HEK293 (cell line): ENCODE measurements around the gene NAV2.

Source experiments
- CTCF ChIA-PET: fragments of 350-600 bp; formaldehyde crosslinking; extraction: SDS; loops from one replicate; lab custom pipeline; 2021; ENCODE audit warnings: antibody characterized with exemption; lab: Yijun Ruan, JAX
- POLR2A ChIA-PET: fragments of 300-600 bp; formaldehyde crosslinking; extraction: SDS; loops from one replicate; lab custom pipeline; 2020; ENCODE audit warnings: antibody characterized with exemption, inconsistent platforms; lab: Yijun Ruan, JAX
- H3K27ac ChIP-seq: fragments of 200-500 bp; sonication (Bioruptor generic); 2 replicates; pipeline ENCODE4 v1.5.1; 2014; ENCODE audit warnings: low read depth, low read length, control low read depth, inconsistent platforms; ENCODE audit errors: extremely low read depth
- H3K36me3 ChIP-seq, 2 experiments: fragments of 200-500 bp in 1 of 2; sonication (Bioruptor generic) in 1 of 2; 1 replicate in 1 of 2; 2 replicates in 1 of 2; pipeline ENCODE4 v1.5.1; 2014 to 2017; ENCODE audit warnings: inconsistent platforms in 2 of 2, low read length in 2 of 2; ENCODE audit not compliant: control insufficient read depth in 2 of 2, insufficient read depth in 1 of 2
- H3K4me1 ChIP-seq: fragments of 200-500 bp; sonication (Bioruptor generic); 2 replicates; pipeline ENCODE4 v1.5.1; 2014; ENCODE audit warnings: mild to moderate bottlenecking, low read length, inconsistent platforms; ENCODE audit not compliant: control insufficient read depth, insufficient read depth
- H3K4me3 ChIP-seq: 2 replicates; pipeline ENCODE4 v1.5.1; 2011; ENCODE audit warnings: low read depth, mild to moderate bottlenecking, control low read depth, low read length, moderate library complexity
- H3K9me3 ChIP-seq: fragments of 200-500 bp; sonication (Bioruptor generic); 2 replicates; pipeline ENCODE4 v1.5.1; 2014; ENCODE audit warnings: low read depth, low read length, inconsistent platforms; ENCODE audit not compliant: control insufficient read depth, insufficient read depth
- FEZF1 ChIP-seq: fragments of 450-650 bp; formaldehyde crosslinking; IDR thresholded peaks from 2 replicates; pipeline ENCODE4 v1.5.1; 2016; ENCODE audit warnings: missing biosample characterization, missing genetic modification characterization
- GLIS1 ChIP-seq: fragments of 450-650 bp; formaldehyde crosslinking; IDR thresholded peaks from 2 replicates; pipeline ENCODE4 v1.5.1; 2016; ENCODE audit warnings: missing biosample characterization, missing genetic modification characterization
- HOXA7 ChIP-seq: sonication (generic); formaldehyde crosslinking; IDR thresholded peaks from 2 replicates; pipeline ENCODE4 v1.8.1; 2022; ENCODE audit warnings: missing genetic modification reagents, borderline replicate concordance
- MZF1 ChIP-seq: fragments of 450-650 bp; formaldehyde crosslinking; IDR thresholded peaks from 2 replicates; pipeline ENCODE4 v1.5.1; 2017; ENCODE audit warnings: missing biosample characterization, missing genetic modification characterization, borderline replicate concordance
- OSR2 ChIP-seq: fragments of 450-650 bp; formaldehyde crosslinking; IDR thresholded peaks from 2 replicates; pipeline ENCODE4 v1.5.1; 2016; ENCODE audit warnings: missing biosample characterization, missing genetic modification characterization
- PRDM10 ChIP-seq: fragments of 450-650 bp; formaldehyde crosslinking; IDR thresholded peaks from 2 replicates; pipeline ENCODE4 v1.5.1; 2016; ENCODE audit warnings: missing biosample characterization, missing genetic modification characterization
- PRDM4 ChIP-seq: fragments of 450-650 bp; formaldehyde crosslinking; IDR thresholded peaks from 2 replicates; pipeline ENCODE4 v1.5.1; 2017; ENCODE audit warnings: missing biosample characterization, missing genetic modification characterization
- WT1 ChIP-seq: fragments of 450-650 bp; formaldehyde crosslinking; IDR thresholded peaks from 2 replicates; pipeline ENCODE4 v1.5.1; 2016; ENCODE audit warnings: missing biosample characterization, missing genetic modification characterization
- ZBTB20 ChIP-seq: fragments of 450-650 bp; formaldehyde crosslinking; IDR thresholded peaks from 2 replicates; pipeline ENCODE4 v1.5.1; 2016; ENCODE audit warnings: missing biosample characterization, missing genetic modification characterization
- ZNF335 ChIP-seq: fragments of 450-650 bp; formaldehyde crosslinking; conservative IDR thresholded peaks from 2 replicates; pipeline ENCODE4 v1.5.1; 2016; ENCODE audit warnings: missing biosample characterization, missing genetic modification characterization
- ZNF473 ChIP-seq: fragments of 450-650 bp; formaldehyde crosslinking; IDR thresholded peaks from 2 replicates; pipeline ENCODE4 v1.5.1; 2017; ENCODE audit warnings: missing biosample characterization, missing genetic modification characterization
- ZNF48 ChIP-seq: fragments of 450-650 bp; formaldehyde crosslinking; IDR thresholded peaks from 2 replicates; pipeline ENCODE4 v1.5.1; 2016; ENCODE audit warnings: missing biosample characterization, missing genetic modification characterization
- ZNF561 ChIP-seq: fragments of 450-650 bp; IDR thresholded peaks from 2 replicates; pipeline ENCODE4 v1.5.1; 2018; ENCODE audit warnings: missing biosample characterization, missing genetic modification characterization, borderline replicate concordance
- ZNF571 ChIP-seq: fragments of 450-650 bp; formaldehyde crosslinking; IDR thresholded peaks from 2 replicates; pipeline ENCODE4 v1.5.0; 2017; ENCODE audit warnings: missing biosample characterization, missing genetic modification characterization
- ZNF600 ChIP-seq: fragments of 450-650 bp; formaldehyde crosslinking; IDR thresholded peaks from 2 replicates; pipeline ENCODE4 v1.5.1; 2016; ENCODE audit warnings: missing biosample characterization, missing genetic modification characterization
- ZNF664 ChIP-seq: fragments of 450-650 bp; formaldehyde crosslinking; IDR thresholded peaks from 2 replicates; pipeline ENCODE4 v1.5.1; 2016; ENCODE audit warnings: missing biosample characterization, missing genetic modification characterization
- ZNF76 ChIP-seq: fragments of 450-650 bp; formaldehyde crosslinking; IDR thresholded peaks from 2 replicates; pipeline ENCODE4; 2016; ENCODE audit warnings: low read depth, missing biosample characterization, missing genetic modification characterization, borderline replicate concordance

The NAV2 gene

GRCh38 chr11:20056109-20056949 lies 343.7 kb downstream of the NAV2 start:
- Histone ChIP-seq H3K36me3 (peaks cover 0 to 28% of the 10 kb centered on the region in 2 experiments; a peak in 1 of 3 replicates), H3K4me3 (no peak overlapping the region), H3K9me3 (no peaks in the 10 kb centered on the region), H3K4me1 (peaks cover 7% of the 10 kb centered on the region; the same call in 1 of the 2 replicates), H3K27ac (0 out of 2 replicates have a peak overlapping the region, but pooled peaks have one; percentile 48)
- POLR2A ChIA-PET = interaction anchor here (0.5 kb wide), 1 partner anchor 110 kb away, joined by 11 read pairs; no protein-coding TSS in a partner anchor
- TF ChIP-seq HOXA7 (CRISPR knock-in tag) = no peak
- TF ChIP-seq ZNF664 (tag by site-specific recombination) = peak; percentile 94
- no peak for TF ChIP-seq ZNF48 (tag by site-specific recombination)
- CTCF ChIA-PET = interaction anchor here (0.7 to 1.4 kb wide), 4 partner anchors 8 to 58 kb away, joined by 3 read pairs; no protein-coding TSS in a partner anchor

DNA sequence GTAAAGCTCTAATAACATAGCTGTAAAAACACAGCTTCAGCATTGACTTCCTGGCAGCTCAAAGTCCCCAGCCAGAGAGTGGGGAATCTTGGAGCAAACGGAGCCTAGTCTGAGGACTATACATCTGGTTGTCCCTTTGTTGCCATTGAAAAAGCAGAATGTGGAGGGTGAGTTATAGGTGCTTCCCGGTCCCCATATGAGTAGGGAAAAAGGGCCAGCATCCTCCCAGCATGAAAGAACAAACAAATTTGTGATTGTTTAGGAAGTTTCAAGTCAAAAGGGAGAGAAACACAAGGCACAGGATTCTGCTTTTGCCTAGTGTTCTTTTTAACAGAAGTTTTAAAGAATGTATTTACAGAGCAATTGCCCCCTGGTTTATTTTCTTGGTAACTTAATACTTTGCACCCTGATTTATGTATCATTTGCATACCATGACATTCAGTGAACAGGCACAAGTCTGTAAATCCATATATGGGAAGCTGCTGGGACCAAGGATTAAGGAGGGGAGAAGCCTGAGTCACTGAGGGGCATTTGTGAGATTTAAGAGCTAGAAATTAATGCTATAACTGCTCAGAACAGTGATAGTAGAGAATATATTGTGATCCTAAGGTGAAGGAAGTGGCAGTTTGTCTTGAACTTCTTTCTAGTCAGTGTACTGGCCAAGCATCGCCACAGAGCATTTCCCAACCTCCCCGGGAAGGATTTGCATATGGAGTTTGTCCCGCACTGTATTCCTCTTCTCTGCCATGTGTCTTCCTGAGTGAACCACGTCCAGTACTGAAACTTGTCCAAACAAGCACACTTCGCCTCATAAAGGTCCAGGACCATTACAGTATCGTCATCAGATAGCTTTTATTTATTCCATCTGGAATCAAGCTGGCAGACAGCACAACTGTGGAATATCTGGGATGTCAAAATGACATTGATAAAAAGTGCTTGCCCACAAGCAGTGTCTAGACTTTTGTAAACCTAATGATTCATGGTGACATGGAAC lies 344.6 kb downstream of the NAV2 start:
- Histone ChIP-seq H3K36me3 (peaks cover 0 to 28% of the 10 kb centered on the region in 2 experiments; a peak in 1 of 3 replicates), H3K9me3 (no peaks in the 10 kb centered on the region)
- POLR2A ChIA-PET = no interaction called here
- no peak for TF ChIP-seq ZNF473 (tag by site-specific recombination)
- TF ChIP-seq ZNF48 (tag by site-specific recombination) = no peak
- 0 out of 2 replicates have a peak, but pooled peaks have one; percentile 18 for TF ChIP-seq ZNF561 (tag by site-specific recombination)
- TF ChIP-seq ZNF335 (tag by site-specific recombination) = 0 out of 2 replicates have a peak, but pooled peaks have one; percentile 13
- no peak for TF ChIP-seq ZNF600 (tag by site-specific recombination)
- peak; percentile 33; the same call in 1 of the 2 replicates for TF ChIP-seq GLIS1
- peak; percentile 59; the same call in 1 of the 2 replicates for TF ChIP-seq ZNF76 (tag by site-specific recombination)
- no peak for TF ChIP-seq ZNF571
- TF ChIP-seq MZF1 (tag by site-specific recombination) = 0 out of 2 replicates have a peak, but pooled peaks have one; percentile 17
- TF ChIP-seq ZBTB20 (tag by site-specific recombination) = no peak
- peak; percentile 78 for TF ChIP-seq FEZF1 (tag by site-specific recombination)
- TF ChIP-seq OSR2 (tag by site-specific recombination) = peak; percentile 59
- peak; percentile 97 for TF ChIP-seq PRDM10 (tag by site-specific recombination)
- TF ChIP-seq WT1 = 0 out of 2 replicates have a peak, but pooled peaks have one; percentile 28
- peak; percentile 91 for TF ChIP-seq PRDM4
- TF ChIP-seq, all 188 proteins: peak for 10
- H3K4me3 ChIP-seq = no peak overlapping the region
- peaks cover 7% of the 10 kb centered on the region; the same call in 1 of the 2 replicates for H3K4me1 ChIP-seq
- CTCF ChIA-PET = interaction anchor here (0.7 to 1.4 kb wide), 2 partner anchors 9 to 57 kb away, joined by 3 read pairs; no protein-coding TSS in a partner anchor
- H3K27ac ChIP-seq = peak overlapping the region; percentile 48
